ENCODE results near the gene MAP4.

Gene MAP4

DNA sequence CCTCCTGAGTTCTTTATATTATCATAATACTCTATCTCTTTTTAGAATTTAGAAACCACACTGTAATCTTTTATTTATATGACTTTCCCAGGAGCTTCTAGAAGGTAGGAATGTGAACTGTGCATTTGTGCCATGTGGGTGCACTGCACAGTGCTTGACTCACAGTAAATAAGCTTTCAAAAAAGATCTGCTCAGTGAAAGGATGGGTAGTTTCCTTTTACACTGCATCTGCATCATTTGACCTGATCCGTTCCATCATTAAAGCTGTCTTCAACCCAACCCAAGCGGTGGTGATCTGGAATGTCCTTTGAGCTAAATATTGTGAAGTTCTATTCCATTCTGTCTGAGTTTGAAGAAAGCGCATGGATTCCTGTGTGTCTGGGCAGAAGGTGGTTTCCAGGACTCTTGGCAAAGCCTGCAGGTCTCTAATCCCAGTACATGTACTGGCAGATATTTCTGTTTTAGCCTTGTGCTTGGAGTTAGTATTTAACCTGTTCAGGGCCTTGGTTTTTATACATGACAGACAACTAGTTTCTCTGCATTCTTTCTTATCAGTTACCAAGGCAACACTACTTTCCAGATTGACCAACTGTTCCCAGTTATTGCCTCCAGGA is 116.6 kb downstream of the MAP4 start:
- CTCF ChIA-PET: no interaction called here
- no peaks in the 10 kb centered on the region for H3K9me3 ChIP-seq (ENCODE audit: control insufficient read depth, insufficient read depth, low read depth, low read length)
- TF ChIP-seq, protein P1, sequence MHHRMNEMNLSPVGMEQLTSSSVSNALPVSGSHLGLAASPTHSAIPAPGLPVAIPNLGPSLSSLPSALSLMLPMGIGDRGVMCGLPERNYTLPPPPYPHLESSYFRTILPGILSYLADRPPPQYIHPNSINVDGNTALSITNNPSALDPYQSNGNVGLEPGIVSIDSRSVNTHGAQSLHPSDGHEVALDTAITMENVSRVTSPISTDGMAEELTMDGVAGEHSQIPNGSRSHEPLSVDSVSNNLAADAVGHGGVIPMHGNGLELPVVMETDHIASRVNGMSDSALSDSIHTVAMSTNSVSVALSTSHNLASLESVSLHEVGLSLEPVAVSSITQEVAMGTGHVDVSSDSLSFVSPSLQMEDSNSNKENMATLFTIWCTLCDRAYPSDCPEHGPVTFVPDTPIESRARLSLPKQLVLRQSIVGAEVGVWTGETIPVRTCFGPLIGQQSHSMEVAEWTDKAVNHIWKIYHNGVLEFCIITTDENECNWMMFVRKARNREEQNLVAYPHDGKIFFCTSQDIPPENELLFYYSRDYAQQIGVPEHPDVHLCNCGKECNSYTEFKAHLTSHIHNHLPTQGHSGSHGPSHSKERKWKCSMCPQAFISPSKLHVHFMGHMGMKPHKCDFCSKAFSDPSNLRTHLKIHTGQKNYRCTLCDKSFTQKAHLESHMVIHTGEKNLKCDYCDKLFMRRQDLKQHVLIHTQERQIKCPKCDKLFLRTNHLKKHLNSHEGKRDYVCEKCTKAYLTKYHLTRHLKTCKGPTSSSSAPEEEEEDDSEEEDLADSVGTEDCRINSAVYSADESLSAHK (tag by site-specific recombination; IDR thresholded peaks at IDR 0.05): 0 out of 2 replicates have a peak, but pooled peaks have one; percentile 14
- no peak for TF ChIP-seq ZNF513 (tag by site-specific recombination; IDR thresholded peaks at IDR 0.05)
- H3K4me1 ChIP-seq (ENCODE audit: control insufficient read depth, insufficient read depth, low read length): no peaks in the 10 kb centered on the region
- POLR2A ChIA-PET: no interaction called here
- no peak overlapping the region for H3K4me3 ChIP-seq (ENCODE audit: low read depth, low read length)
- no peak overlapping the region for H3K27ac ChIP-seq (ENCODE audit: extremely low read depth, low read depth, low read length)
- H3K36me3 ChIP-seq (ENCODE audit: control insufficient read depth in 2 of 2, insufficient read depth in 1 of 2, low read length in 2 of 2): no peaks in the 10 kb centered on the region

GRCh38 chr3:47897954-47898353 is 118.3 kb downstream of the MAP4 start:
- CTCF ChIA-PET: no interaction called here

More at GRCh38 chr3:47897954-47898353, 118.3 kb downstream of the MAP4 start:
- no peaks in the 10 kb centered on the region for H3K4me1 ChIP-seq (ENCODE audit: control insufficient read depth, insufficient read depth, low read length)
- no peak overlapping the region for H3K4me3 ChIP-seq (ENCODE audit: low read depth, low read length)
- TF ChIP-seq ZNF843 (tag by site-specific recombination; IDR thresholded peaks at IDR 0.05) (no peak), ZNF433 (tag by site-specific recombination; IDR thresholded peaks at IDR 0.05; ENCODE audit: low read depth) (no peak), ZBTB1 (tag by site-specific recombination; IDR thresholded peaks at IDR 0.05) (no peak), ZNF776 (tag by site-specific recombination; IDR thresholded peaks at IDR 0.05; ENCODE audit: borderline replicate concordance) (no peak), ZBTB17 (tag by site-specific recombination; IDR thresholded peaks at IDR 0.05) (no peak), SP2 (tag by site-specific recombination; IDR thresholded peaks at IDR 0.05) (no peak), ZNF354C (tag by site-specific recombination; IDR thresholded peaks at IDR 0.05; ENCODE audit: borderline replicate concordance, low read depth) (no peak), KLF9 (tag by site-specific recombination; IDR thresholded peaks at IDR 0.05; ENCODE audit: low read depth) (no peak), ZNF10 (tag by site-specific recombination; IDR thresholded peaks at IDR 0.05) (no peak), PRDM1 (tag by site-specific recombination; IDR thresholded peaks at IDR 0.05) (no peak), ZNF423 (tag by site-specific recombination; IDR thresholded peaks at IDR 0.05) (no peak), ZNF623 (tag by site-specific recombination; IDR thresholded peaks at IDR 0.05) (no peak), GLIS1 (tag by site-specific recombination; IDR thresholded peaks at IDR 0.05) (no peak), ZNF571 (tag by site-specific recombination; IDR thresholded peaks at IDR 0.05) (no peak), ZSCAN18 (tag by site-specific recombination; IDR thresholded peaks at IDR 0.05) (no peak), ZBTB48 (tag by site-specific recombination; IDR thresholded peaks at IDR 0.05) (no peak)
- TF ChIP-seq, protein P2, sequence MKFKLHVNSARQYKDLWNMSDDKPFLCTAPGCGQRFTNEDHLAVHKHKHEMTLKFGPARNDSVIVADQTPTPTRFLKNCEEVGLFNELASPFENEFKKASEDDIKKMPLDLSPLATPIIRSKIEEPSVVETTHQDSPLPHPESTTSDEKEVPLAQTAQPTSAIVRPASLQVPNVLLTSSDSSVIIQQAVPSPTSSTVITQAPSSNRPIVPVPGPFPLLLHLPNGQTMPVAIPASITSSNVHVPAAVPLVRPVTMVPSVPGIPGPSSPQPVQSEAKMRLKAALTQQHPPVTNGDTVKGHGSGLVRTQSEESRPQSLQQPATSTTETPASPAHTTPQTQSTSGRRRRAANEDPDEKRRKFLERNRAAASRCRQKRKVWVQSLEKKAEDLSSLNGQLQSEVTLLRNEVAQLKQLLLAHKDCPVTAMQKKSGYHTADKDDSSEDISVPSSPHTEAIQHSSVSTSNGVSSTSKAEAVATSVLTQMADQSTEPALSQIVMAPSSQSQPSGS (tag by site-specific recombination; IDR thresholded peaks at IDR 0.05; ENCODE audit: low read depth): no peak
- TF ChIP-seq, protein P3, sequence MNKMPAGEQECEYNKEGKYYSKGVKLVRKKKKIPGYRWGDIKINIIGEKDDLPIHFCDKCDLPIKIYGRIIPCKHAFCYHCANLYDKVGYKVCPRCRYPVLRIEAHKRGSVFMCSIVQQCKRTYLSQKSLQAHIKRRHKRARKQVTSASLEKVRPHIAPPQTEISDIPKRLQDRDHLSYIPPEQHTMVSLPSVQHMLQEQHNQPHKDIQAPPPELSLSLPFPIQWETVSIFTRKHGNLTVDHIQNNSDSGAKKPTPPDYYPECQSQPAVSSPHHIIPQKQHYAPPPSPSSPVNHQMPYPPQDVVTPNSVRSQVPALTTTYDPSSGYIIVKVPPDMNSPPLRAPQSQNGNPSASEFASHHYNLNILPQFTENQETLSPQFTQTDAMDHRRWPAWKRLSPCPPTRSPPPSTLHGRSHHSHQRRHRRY (tag by site-specific recombination; IDR thresholded peaks at IDR 0.05): no peak
- TF ChIP-seq, protein P4, sequence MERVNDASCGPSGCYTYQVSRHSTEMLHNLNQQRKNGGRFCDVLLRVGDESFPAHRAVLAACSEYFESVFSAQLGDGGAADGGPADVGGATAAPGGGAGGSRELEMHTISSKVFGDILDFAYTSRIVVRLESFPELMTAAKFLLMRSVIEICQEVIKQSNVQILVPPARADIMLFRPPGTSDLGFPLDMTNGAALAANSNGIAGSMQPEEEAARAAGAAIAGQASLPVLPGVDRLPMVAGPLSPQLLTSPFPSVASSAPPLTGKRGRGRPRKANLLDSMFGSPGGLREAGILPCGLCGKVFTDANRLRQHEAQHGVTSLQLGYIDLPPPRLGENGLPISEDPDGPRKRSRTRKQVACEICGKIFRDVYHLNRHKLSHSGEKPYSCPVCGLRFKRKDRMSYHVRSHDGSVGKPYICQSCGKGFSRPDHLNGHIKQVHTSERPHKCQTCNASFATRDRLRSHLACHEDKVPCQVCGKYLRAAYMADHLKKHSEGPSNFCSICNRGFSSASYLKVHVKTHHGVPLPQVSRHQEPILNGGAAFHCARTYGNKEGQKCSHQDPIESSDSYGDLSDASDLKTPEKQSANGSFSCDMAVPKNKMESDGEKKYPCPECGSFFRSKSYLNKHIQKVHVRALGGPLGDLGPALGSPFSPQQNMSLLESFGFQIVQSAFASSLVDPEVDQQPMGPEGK (tag by site-specific recombination; IDR thresholded peaks at IDR 0.05): no peak
- POLR2A ChIA-PET: no interaction called here
- peaks cover 0 to 4% of the 10 kb centered on the region in 2 experiments; a peak in 1 of 3 replicates for H3K36me3 ChIP-seq (ENCODE audit: control insufficient read depth in 2 of 2, insufficient read depth in 1 of 2, low read length in 2 of 2)
- no peak overlapping the region for H3K27ac ChIP-seq (ENCODE audit: extremely low read depth, low read depth, low read length)
- no peaks in the 10 kb centered on the region for H3K9me3 ChIP-seq (ENCODE audit: control insufficient read depth, insufficient read depth, low read depth, low read length)

Data from HEK293 (cell line).